Astrocyte of the cerebellum (primary cell): ENCODE data around the gene OSBPL10.
A peak's percentile ranks its signal among the peaks of the same experiment; 100 is the strongest.

Experiments
- DNase-seq: peaks from one replicate; pipeline ENCODE4 v3.0.0-alpha.2; 2011; ENCODE audit warnings: low read depth
- H3K4me3 ChIP-seq: 2 replicates; pipeline ENCODE4 v1.5.1; 2011; ENCODE audit warnings: mild to moderate bottlenecking, low read depth, low read length, moderate library complexity
- in situ Hi-C: cut with HindIII; loops from 2 replicates; pipeline ENCODE4 v1.10.0; 2017; ENCODE audit warnings: low sequenced_read_pairs
- TF ChIP-seq, protein P1 (sequence below): IDR thresholded peaks from 2 replicates; pipeline ENCODE4 v1.5.1; 2012; ENCODE audit warnings: low read length, low read depth, moderate library complexity, mild to moderate bottlenecking; ENCODE audit errors: missing control alignments

OSBPL10 gene

DNA sequence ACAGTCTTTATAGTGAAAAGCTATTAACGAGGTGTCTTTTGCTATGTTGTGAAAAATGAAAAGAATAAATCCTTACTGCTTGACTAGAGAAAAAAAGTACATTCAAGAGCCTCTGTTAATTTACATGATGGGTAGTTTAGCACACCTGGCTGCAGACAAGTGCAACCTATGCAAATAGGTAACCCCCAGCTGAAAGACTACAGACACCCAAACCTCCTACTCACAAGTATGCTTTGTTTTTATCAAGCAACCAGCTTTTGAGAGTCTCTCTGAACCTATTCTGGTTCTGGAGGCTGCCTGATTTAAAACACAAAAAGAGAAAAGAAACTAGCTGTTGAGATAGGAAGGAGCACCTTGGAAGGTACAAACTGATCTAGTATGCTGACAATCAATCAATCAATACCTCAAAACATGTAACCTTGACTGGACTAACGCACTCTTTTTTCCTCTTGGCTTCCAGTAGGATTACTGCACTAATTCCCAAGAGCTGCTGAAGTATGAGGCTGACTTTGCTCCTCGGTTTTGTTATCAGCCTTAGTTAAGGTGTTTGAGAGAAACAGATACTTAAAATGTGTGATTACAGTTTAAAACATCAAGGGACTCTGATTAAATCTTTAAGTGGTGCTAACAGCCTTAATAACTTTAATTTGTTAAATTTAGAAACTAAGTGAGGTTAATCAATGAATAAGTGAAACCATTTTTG is 63.6 kb downstream of the OSBPL10 start:
- TF ChIP-seq, protein P1, sequence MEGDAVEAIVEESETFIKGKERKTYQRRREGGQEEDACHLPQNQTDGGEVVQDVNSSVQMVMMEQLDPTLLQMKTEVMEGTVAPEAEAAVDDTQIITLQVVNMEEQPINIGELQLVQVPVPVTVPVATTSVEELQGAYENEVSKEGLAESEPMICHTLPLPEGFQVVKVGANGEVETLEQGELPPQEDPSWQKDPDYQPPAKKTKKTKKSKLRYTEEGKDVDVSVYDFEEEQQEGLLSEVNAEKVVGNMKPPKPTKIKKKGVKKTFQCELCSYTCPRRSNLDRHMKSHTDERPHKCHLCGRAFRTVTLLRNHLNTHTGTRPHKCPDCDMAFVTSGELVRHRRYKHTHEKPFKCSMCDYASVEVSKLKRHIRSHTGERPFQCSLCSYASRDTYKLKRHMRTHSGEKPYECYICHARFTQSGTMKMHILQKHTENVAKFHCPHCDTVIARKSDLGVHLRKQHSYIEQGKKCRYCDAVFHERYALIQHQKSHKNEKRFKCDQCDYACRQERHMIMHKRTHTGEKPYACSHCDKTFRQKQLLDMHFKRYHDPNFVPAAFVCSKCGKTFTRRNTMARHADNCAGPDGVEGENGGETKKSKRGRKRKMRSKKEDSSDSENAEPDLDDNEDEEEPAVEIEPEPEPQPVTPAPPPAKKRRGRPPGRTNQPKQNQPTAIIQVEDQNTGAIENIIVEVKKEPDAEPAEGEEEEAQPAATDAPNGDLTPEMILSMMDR = no peak
- in situ Hi-C loops = no loop called here
- H3K4me3 ChIP-seq = no peak overlapping the region
- no peak for DNase-seq

- H3K4me3 ChIP-seq = no peak overlapping the region
- no peak for DNase-seq
- in situ Hi-C loops = no loop called here
- TF ChIP-seq, protein P1 = no peak
Measured at GRCh38 chr3:31911643-31912042, 69.4 kb downstream of the OSBPL10 start.

- TF ChIP-seq, protein P1 = no peak
- in situ Hi-C loops = no loop called here
- no peak overlapping the region for H3K4me3 ChIP-seq
- DNase-seq = no peak
Measured at GRCh38 chr3:31911124-31911523, 69.9 kb downstream of the OSBPL10 start.

- in situ Hi-C loops = no loop called here
- TF ChIP-seq, protein P1 = no peak
Measured at GRCh38 chr3:31909455-31909854, 71.6 kb downstream of the OSBPL10 start.

DNA sequence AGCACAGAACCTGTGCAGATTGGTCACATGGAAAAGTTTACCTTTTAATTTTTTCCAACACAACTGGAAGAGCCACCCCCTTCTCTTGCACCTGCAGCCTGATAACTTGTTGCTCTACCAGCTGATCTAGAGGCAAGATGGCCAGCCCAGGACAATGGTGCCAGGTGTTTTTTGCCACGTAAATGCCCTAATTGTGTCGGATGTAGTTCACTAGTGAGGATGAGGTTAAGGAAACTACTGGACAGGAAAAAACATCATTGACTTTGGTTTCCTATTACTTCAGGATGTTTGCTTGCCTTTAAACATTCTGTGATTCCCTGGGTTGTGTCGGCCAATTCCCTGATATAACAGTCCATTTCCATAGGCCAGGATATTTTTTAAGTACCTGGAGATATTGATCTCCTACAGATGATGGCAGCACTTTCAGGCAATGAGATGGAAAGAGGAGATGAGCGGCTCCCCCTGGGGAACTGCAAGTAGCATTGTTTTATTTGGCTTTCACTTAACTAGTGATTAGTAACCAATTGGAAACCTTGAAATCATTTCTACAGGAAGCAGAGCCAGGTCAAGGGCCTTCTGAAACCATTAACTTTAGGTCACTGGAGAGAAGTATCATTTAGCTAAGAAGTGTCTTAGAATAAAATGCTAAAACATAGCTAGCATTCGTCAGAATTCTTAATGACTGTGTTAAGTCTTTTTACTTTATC is 72.5 kb downstream of the OSBPL10 start:
- in situ Hi-C loops = no loop called here
- no peak overlapping the region for H3K4me3 ChIP-seq
- DNase-seq = no peak
- TF ChIP-seq, protein P1 = peak; percentile 31

More at GRCh38 chr3:31909455-31909854, 71.6 kb downstream of the OSBPL10 start:
- H3K4me3 ChIP-seq = no peak overlapping the region
- no peak for DNase-seq

- TF ChIP-seq, protein P1 = no peak
- DNase-seq = peak; percentile 24
- in situ Hi-C loops = no loop called here
- no peak overlapping the region for H3K4me3 ChIP-seq
Measured at GRCh38 chr3:31906182-31906581, 74.9 kb downstream of the OSBPL10 start.
